GM12892 (cell line): ENCODE results near the gene IFI30.

Experiments
- DNase-seq: peaks from one replicate; pipeline ENCODE4 v3.0.0; 2011; ENCODE audit not compliant: insufficient read length
- FAIRE-seq: peaks from 2 replicates; lab custom pipeline; 2011; peaks lifted over from hg19 to GRCh38; lab: Jason Lieb, UNC
- POLR2A ChIP-seq: IDR thresholded peaks from 2 replicates; pipeline ENCODE4 v1.6.1; 2011; ENCODE audit warnings: low read depth, low read length, control low read depth
- POLR2AphosphoS5 ChIP-seq: IDR thresholded peaks from 2 replicates; pipeline ENCODE4 v1.6.1; 2011; ENCODE audit warnings: low read depth, low read length, control low read depth
- TAF1 ChIP-seq: IDR thresholded peaks from 2 replicates; pipeline ENCODE4 v1.6.1; 2011; ENCODE audit warnings: low read depth, mild to moderate bottlenecking, control low read depth, low read length, borderline replicate concordance

The IFI30 gene

DNA sequence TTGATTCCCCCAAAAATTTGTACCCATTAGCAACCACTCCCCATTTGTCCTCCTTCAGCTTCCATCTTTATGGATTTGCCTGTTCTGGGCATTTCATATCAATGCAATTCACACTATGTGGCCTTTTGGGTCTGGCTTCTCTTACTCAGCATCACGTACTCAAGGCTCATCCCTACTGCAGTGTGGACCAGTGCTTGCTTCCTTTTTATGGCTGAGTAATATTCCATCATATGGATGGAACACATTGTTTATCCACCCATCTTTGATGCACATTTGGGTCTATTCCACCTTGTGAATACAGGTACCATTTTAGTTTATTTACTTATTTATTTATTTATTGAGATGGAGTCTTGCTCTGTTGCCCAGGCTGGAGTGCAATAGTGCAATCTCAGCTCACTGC is 33.1 kb upstream of the IFI30 start:
- DNase-seq, result no peak
- TF ChIP-seq POLR2AphosphoS5, result no peak
- no peak for TF ChIP-seq POLR2A
- no peak for FAIRE-seq

DNA sequence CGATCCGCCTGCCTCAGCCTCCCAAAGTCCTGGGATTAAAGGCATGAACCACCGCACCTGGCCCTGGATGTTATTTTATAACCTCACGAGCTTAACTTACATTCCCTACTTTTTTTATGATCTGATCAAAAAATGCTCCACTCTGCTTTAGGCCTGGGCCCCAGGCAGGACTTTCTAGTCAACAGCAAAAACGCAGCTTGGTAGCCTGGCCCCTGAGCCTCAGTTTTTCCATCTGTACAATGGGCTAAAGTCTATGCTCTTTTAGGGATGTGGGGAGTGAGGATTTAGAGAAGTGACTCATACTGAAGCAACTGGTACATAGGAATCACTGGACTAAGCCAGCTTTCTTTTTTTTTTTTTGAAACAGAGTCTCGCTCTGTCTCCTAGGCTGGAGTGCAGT is 32.6 kb upstream of the IFI30 start:
- no peak for TF ChIP-seq TAF1
- TF ChIP-seq POLR2AphosphoS5, result no peak
- no peak for TF ChIP-seq POLR2A
- no peak for FAIRE-seq
- no peak for DNase-seq

DNA sequence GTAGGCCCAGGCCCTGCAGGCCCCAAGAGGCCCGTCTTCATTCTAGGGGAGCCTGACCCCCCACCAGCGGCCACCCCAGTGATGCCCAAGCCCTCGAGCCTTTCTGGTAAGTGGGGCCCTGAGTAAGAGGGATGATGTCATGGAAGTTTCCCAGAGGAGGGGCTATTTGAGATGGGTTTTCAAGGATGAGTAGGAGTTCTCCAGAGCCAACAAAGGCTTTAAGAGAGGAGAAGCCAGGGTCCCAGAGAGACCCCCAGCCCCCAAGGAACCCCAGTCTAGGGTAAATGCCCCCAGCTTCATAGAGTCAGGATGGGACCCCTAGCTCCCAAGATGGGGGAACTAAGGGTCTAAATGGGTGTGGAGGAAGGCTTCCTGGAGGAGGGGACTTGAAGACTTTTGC is 29.7 kb upstream of the IFI30 start:
- TF ChIP-seq TAF1, result no peak
- no peak for TF ChIP-seq POLR2A
- TF ChIP-seq POLR2AphosphoS5, result no peak
- no peak for DNase-seq
- no peak for FAIRE-seq

DNA sequence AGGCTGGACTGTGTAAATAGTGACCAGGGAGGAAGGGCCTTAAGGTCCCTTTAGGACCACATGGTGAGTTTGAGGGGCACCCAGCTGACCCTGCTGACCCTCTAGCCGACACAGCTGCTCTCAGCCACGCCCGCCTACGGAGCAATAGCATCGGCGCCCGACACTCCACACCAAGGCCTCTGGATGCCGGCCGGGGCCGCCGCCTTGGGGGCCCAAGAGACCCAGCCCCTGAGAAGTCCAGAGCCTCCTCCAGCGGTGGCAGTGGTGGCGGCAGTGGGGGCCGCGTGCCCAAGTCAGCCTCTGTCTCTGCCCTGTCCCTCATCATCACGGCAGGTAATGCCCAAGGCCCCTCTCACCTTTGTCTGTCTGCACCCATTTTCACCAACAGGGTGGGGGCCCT is 29.3 kb upstream of the IFI30 start:
- DNase-seq, result no peak
- no peak for FAIRE-seq
- no peak for TF ChIP-seq TAF1
- no peak for TF ChIP-seq POLR2A
- no peak for TF ChIP-seq POLR2AphosphoS5

DNA sequence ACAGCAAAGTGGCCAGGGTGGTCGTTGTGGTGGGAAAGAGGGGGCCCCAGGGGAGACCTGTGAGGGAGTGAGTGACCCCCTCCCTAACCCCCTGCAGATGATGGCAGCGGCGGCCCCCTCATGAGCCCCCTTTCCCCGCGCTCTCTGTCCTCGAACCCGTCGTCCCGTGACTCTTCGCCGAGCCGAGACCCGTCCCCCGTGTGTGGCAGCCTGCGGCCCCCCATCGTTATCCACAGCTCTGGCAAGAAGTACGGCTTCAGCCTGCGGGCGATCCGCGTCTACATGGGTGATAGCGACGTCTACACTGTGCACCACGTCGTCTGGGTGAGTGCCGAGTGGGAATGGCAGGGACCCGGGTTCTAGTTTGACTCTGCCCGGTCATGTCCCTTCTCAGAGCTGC is 28.7 kb upstream of the IFI30 start:
- DNase-seq, result no peak
- no peak for FAIRE-seq
- no peak for TF ChIP-seq TAF1
- no peak for TF ChIP-seq POLR2A
- no peak for TF ChIP-seq POLR2AphosphoS5

DNA sequence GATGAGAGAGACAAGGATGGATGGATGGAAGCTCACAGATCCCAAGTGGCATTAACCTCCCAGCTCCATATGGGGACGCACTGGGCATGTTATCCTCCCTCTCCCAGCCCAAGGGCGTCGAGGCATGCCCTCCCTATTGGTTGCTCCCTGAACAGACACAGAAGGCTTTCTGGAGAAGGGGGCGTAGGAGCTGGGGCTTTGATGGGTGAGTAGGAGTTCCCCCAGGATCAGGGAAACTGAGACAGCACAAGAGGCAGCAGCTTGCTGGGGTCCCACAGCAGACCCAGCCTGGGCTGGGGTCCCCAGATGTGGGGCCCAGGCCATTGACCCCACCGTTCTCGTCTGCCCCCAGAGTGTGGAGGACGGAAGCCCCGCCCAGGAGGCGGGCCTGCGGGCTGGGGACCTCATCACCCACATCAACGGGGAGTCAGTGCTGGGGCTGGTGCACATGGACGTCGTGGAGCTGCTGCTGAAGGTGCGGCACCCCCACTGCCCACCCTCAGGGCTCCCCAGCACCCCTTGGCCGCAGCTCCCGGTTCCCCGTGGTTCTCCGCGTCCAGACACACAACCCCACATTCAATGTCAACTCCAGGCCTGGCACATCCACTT is 28.1 kb upstream of the IFI30 start:
- DNase-seq (no peak), FAIRE-seq (no peak)
- no peak for TF ChIP-seq TAF1
- TF ChIP-seq POLR2AphosphoS5, result no peak
- TF ChIP-seq POLR2A, result no peak

DNA sequence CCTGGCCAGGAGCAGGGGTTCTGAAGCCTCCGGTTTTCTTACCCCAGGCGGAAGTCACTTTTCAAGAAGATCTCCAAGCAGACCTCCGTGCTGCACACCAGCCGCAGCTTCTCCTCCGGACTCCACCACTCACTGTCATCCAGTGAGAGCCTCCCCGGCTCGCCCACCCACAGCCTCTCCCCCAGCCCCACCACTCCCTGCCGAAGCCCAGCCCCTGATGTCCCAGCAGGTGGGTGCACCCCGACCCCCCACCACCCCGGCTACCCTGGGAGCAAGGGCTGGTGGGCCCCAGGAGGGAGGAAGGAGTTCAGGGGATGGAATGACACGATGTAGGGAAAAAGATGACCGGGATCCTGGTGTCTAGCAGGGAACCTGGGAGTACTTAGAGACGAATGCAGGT is 26.2 kb upstream of the IFI30 start:
- TF ChIP-seq POLR2A (no peak), POLR2AphosphoS5 (no peak), TAF1 (no peak)
- FAIRE-seq (no peak), DNase-seq (no peak)

DNA sequence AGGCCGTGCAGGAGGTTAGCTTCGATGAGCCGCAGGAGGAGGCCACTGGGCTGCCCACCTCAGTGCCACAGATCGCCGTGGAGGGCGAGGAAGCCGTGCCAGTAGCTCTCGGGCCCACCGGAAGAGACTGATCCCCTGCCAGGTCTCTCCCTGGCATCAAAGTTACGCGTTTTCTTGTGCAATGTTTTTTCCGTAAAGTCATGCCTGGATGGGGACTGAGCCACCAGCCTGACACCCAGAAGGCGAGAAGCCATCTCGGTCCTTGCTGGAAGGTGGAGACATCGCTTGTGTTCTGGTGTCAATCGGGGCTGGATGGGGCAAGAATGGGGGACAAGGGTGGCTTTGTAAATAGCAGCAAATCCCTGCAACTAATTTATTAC is 24.0 kb upstream of the IFI30 start:
- TF ChIP-seq TAF1, result no peak
- TF ChIP-seq POLR2A, result no peak
- TF ChIP-seq POLR2AphosphoS5, result no peak
- no peak for DNase-seq

DNA sequence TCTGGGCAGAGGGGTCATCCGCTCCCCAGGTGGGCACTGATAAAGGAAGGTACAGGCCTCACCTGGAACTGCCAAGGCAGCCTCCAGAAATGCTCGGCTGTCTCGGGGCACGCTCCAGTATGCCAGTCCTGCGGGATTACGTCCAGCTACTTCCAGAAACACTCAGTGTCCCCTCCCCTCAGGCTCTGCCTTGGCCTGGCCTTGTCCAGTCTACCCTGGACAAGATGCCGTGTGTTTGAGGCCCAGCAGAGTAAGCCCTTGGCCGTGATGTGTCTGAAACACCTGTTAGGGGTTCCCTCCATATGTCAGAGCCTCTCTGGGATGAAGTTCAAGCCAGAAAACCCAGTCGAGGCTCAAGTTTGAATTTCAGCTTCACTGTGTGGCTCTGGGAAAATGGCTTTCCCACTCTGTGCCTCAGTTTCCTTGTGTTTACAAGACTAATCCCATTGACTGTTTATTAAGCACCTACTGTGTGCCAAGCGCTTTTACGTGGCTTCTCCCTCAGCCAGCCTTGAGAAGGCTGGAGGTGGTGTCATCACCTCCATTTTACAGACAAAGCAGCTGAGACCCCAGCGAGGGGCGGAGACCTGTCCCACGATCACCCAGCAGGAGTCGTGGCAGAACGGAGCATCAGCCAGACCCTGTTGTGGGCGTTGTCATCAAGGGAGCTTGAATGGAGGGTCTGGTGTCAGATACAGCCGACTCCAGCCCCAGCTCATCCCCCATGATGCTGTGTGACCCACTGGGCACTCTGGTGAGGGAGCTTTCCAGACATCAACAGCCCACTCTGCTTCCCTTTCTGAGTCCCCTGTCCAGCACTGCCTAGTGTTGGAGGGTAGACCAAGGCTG is 22.6 kb upstream of the IFI30 start:
- TF ChIP-seq POLR2A, result no peak
- no peak for TF ChIP-seq TAF1
- TF ChIP-seq POLR2AphosphoS5, result 0 out of 2 replicates have a peak, but pooled peaks have one; percentile 3
- DNase-seq, result no peak
- FAIRE-seq, result no peak

More for the DNA sequence above, 24.0 kb upstream of the IFI30 start:
- FAIRE-seq, result no peak

DNA sequence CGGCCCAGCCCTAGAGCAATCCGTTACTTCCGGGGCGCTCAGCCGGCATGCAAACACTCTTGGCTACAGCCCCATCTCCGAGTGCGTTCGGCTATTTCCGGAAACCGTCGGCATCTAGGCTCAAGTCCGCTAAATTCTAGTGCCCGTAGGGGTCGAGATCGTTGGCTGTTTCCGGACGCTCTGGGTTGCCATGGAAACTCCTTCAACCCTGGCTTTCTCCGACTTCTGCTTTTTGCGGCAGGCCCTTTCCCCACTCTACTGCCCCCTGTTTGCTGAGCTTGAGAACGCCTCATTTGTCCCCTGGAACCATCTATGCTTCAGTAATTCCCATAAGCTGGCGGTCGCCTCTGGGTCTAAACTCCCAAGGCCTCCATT is 21.2 kb upstream of the IFI30 start:
- DNase-seq (peak; percentile 99), FAIRE-seq (no peak)
- TF ChIP-seq POLR2AphosphoS5 (no peak), TAF1 (0 out of 2 replicates have a peak, but pooled peaks have one; percentile 26), POLR2A (0 out of 2 replicates have a peak, but pooled peaks have one; percentile 51)

DNA sequence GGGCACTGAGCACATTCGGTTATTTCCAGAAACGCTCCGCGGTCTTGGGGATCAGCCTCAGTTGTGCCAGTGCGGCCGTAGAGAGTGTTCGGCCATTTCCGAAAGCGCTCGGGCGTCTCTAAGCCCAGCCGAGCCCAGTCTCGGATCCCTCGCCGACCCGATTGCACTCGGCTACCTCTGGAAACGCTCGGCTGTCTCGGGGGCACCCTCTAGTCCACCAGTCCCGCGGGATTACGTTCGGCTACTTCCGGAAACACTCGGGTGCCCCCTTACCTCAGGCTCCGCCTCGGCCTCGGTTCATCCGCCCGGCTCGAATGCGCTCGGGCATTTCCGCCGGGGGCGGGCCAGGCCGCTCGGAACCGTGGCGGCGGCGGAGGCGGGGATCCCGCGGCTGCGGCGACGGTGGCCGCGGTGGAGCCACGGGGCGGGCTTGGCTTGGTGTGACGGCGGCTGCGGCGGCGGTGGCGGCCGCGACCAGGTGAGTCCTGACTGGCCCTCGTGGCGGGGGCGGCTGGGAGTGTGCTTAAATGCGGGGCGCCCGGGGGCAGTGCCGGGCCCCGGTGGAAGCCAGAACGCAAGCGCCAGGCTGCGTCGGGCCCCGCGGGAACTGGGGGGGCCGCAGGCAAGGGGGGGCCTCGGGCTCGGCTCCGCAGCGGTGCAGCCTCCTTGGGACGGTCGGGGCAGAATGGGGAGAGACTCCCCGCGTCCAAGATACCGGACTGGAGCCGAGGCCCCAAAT is 20.6 kb upstream of the IFI30 start, which contains the start of gene PIK3R2:
Gene PIK3R2 (plus strand): TSS at position 347 of the 739 bp plus-strand sequence. CDS start 2,717 bp downstream, outside the sequence.
- TF ChIP-seq POLR2AphosphoS5 (no peak; the same call in 1 of the 2 replicates), POLR2A (no peak; the same call in 1 of the 2 replicates)
- FAIRE-seq (peak; percentile 100), DNase-seq (peak; percentile 98)
